ENCODE data around the gene OR5D14. TPM values are rescaled to one million over a fixed set of nuclear protein-coding genes. Genes with fewer than 3 reads are reported as not detected.

Gene OR5D14
- total RNA-seq, 1 experiment from 2014 or later, result not detected

DNA sequence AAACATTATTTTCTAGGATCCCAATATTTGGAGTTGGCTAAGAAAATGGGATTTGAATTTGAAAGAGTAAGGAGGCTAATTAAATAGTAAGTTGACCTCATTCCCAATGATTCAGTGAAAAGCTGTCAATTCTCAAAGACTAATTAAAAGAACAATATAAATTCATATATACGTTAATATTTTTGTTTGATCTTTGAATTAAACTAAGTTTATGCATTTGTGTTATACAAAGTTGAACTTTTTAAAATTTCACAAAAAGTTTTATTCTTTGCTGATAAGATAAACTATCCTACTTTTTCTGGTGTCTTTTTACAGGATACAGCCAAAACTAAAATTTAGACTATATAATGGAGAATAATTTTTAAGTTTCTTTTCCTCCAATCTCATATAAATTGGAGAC is 15.7 kb downstream of the OR5D14 start, which contains the start of gene OR5L1:
OR5L1 (plus strand) TSS at position 301 of the 400 bp plus-strand sequence. CDS start 100 bp downstream, outside the sequence.
- Histone ChIP-seq H2AFZ (ENCODE audit: low read length) (no peak within 1 kb of the TSS), H3K79me1 (ENCODE audit: insufficient read depth, low read depth, low read length, poor library complexity, severe bottlenecking) (no peaks in the 10 kb centered on the region), H2AK5ac (ENCODE audit: insufficient read length, low read length) (no peak within 1 kb of the TSS), H2BK120ac (ENCODE audit: low read depth, low read length, poor library complexity, severe bottlenecking) (no peak within 1 kb of the TSS), H4K8ac (replicated peaks; ENCODE audit: insufficient read length, low read depth, low read length) (no peak within 1 kb of the TSS), H3K56ac (ENCODE audit: insufficient read length, low read depth, low read length) (no peak within 1 kb of the TSS), H3K4me2 (ENCODE audit: insufficient read depth, insufficient read length, low read length) (no peak within 1 kb of the TSS), H3T11ph (ENCODE audit: low read length) (no peak within 1 kb of the TSS), H2BK12ac (ENCODE audit: insufficient read length, low read depth, low read length) (no peak within 1 kb of the TSS), H3K23ac (ENCODE audit: insufficient read length, low read depth, low read length) (no peak within 1 kb of the TSS), H2BK15ac (ENCODE audit: low read depth, low read length) (no peak within 1 kb of the TSS), H3K79me2 (ENCODE audit: insufficient read depth, low read length) (no peaks in the 10 kb centered on the region), H2BK5ac (ENCODE audit: insufficient read length, low read length) (no peak within 1 kb of the TSS), H3K27me3 (ENCODE audit: insufficient read depth, low read length) (no peaks in the 10 kb centered on the region), H3K23me2 (ENCODE audit: insufficient read length, low read depth, low read length, poor library complexity, severe bottlenecking) (no peaks in the 10 kb centered on the region), H2BK20ac (ENCODE audit: low read depth, low read length, poor library complexity, severe bottlenecking) (no peak within 1 kb of the TSS), H4K20me1 (ENCODE audit: control insufficient read depth, insufficient read depth, insufficient read length) (no peaks in the 10 kb centered on the region), H3K4me1 (ENCODE audit: insufficient read depth, low read length) (no peaks in the 10 kb centered on the region), H4K5ac (ENCODE audit: insufficient read length, low read depth, low read length) (no peak within 1 kb of the TSS), H3K18ac (ENCODE audit: insufficient read length, low read depth, low read length) (no peak within 1 kb of the TSS), H4K91ac (ENCODE audit: insufficient read length, low read depth, low read length) (no peak within 1 kb of the TSS), H3K14ac (ENCODE audit: insufficient read depth, low read length) (no peak within 1 kb of the TSS), H3K9me3 (ENCODE audit: control insufficient read depth, low read depth, low read length) (peaks cover 64% of the 10 kb centered on the region), H3K27ac (ENCODE audit: insufficient read length, low read depth, low read length) (no peak within 1 kb of the TSS), H3K9ac (ENCODE audit: extremely low read depth, insufficient read length, low read length) (no peak within 1 kb of the TSS), H3K4ac (ENCODE audit: low read depth, low read length) (no peak within 1 kb of the TSS)
- no peak for DNase-seq
- no peaks in the 10 kb centered on the region; the same call in 1 of the 2 replicates for H3K27me3 Mint-ChIP-seq (ENCODE audit: low read depth)
- H3K9me3 Mint-ChIP-seq, result peaks cover 87% of the 10 kb centered on the region in 2 experiments
- no peaks in the 10 kb centered on the region for H3K4me1 Mint-ChIP-seq
- TF ChIP-seq, protein P1, sequence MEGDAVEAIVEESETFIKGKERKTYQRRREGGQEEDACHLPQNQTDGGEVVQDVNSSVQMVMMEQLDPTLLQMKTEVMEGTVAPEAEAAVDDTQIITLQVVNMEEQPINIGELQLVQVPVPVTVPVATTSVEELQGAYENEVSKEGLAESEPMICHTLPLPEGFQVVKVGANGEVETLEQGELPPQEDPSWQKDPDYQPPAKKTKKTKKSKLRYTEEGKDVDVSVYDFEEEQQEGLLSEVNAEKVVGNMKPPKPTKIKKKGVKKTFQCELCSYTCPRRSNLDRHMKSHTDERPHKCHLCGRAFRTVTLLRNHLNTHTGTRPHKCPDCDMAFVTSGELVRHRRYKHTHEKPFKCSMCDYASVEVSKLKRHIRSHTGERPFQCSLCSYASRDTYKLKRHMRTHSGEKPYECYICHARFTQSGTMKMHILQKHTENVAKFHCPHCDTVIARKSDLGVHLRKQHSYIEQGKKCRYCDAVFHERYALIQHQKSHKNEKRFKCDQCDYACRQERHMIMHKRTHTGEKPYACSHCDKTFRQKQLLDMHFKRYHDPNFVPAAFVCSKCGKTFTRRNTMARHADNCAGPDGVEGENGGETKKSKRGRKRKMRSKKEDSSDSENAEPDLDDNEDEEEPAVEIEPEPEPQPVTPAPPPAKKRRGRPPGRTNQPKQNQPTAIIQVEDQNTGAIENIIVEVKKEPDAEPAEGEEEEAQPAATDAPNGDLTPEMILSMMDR (conservative IDR thresholded peaks at IDR 0.05), result no peak
- peaks cover 0 to 31% (median 10%) of the 10 kb centered on the region in 3 experiments; a peak in 5 of 7 replicates for H3K36me3 Mint-ChIP-seq (ENCODE audit: insufficient read depth in 1 of 3, low read depth in 3 of 3)
- H3K4me3 Mint-ChIP-seq, result no peak within 1 kb of the TSS
- no peak within 1 kb of the TSS for H3K27ac Mint-ChIP-seq
- WGBS (ENCODE audit: extremely low coverage, insufficient read length, low lambda C conversion rate), result no CpG with 5 or more reads among the region's 1 CpG
